GM12878 (cell line): ENCODE measurements around the gene IVD. TPM values are rescaled to one million over a fixed set of nuclear protein-coding genes. Genes with fewer than 3 reads are reported as not detected.

Source experiments
- CEBPB ChIP-seq, 2 experiments: fragments of 150-350 bp in 1 of 2; IDR thresholded peaks; 2 replicates each; pipeline ENCODE4 v1.6.1; 2012 to 2014; ENCODE audit warnings: low read depth in 2 of 2, low read length in 2 of 2, borderline replicate concordance in 1 of 2, inconsistent platforms in 1 of 2
- CREB1 ChIP-seq: IDR thresholded peaks from 2 replicates; pipeline ENCODE4 v1.6.1; 2012; ENCODE audit warnings: low read depth, mild to moderate bottlenecking, inconsistent platforms
- GATAD2B ChIP-seq: fragments of 450-650 bp; conservative IDR thresholded peaks from 2 replicates; pipeline ENCODE4 v1.6.1; 2017; ENCODE audit warnings: low read depth, mild to moderate bottlenecking, moderate library complexity
- HDGF ChIP-seq: fragments of 450-650 bp; IDR thresholded peaks from 2 replicates; pipeline ENCODE4 v1.6.1; 2016; ENCODE audit warnings: antibody characterized with exemption
- NBN ChIP-seq: fragments of 450-650 bp; IDR thresholded peaks from 2 replicates; pipeline ENCODE4 v1.6.1; 2016
- PAX5 ChIP-seq: IDR thresholded peaks from 2 replicates; pipeline ENCODE4 v1.6.1; 2011; ENCODE audit warnings: low read depth, low read length, borderline replicate concordance
- RB1 ChIP-seq: fragments of 450-650 bp; formaldehyde crosslinking; IDR thresholded peaks from 2 replicates; pipeline ENCODE4 v1.6.1; 2017; ENCODE audit warnings: mild to moderate bottlenecking, borderline replicate concordance
- SMAD1 ChIP-seq: fragments of 450-650 bp; IDR thresholded peaks from 2 replicates; pipeline ENCODE4 v1.6.1; 2018; ENCODE audit warnings: mild to moderate bottlenecking, low read depth; ENCODE audit not compliant: partially characterized antibody
- YBX1 ChIP-seq: fragments of 450-650 bp; IDR thresholded peaks from 2 replicates; pipeline ENCODE4 v1.6.1; 2016; ENCODE audit warnings: antibody characterized with exemption
- polyA plus RNA-seq, 11 experiments: library from polyadenylated mRNA; depleted of rRNA in 4 of 11; unstranded in 6 of 11; stranded (reverse) in 5 of 11; fragments of >200 nt; fragmentation: Nextera tagmentation in 4 of 11; fragmentation: Illumina TruSeq in 1 of 11; extraction: Ambion mirVana in 4 of 11; extraction: Trizol in 1 of 11; gene quantifications; 1 replicate in 1 of 11; 2 replicates in 10 of 11; pipeline versions ENCODE4 v1.2.1 to v1.2.3, GENCODE V29; 2011 to 2016; ENCODE audit warnings: inconsistent platforms in 2 of 11, missing spikeins in 2 of 11, low read depth in 1 of 11
- total RNA-seq, 4 experiments: library from RNA; depleted of rRNA in 3 of 4; stranded (reverse); fragments of >200 nt in 3 of 4; fragmentation: Illumina TruSeq in 1 of 4; extraction: Trizol in 1 of 4; gene quantifications; 2 replicates each; pipeline versions ENCODE4 v1.2.1 to v1.2.3, GENCODE V29; 2013 to 2021
- TF ChIP-seq, protein P1 (sequence below), 3 experiments: IDR thresholded peaks in 2 of 3; conservative IDR thresholded peaks in 1 of 3; 2 replicates each; pipeline ENCODE4 v1.5.1; 2011; ENCODE audit warnings: low read depth in 3 of 3, low read length in 3 of 3, mild to moderate bottlenecking in 3 of 3, control low read depth in 2 of 3, moderate library complexity in 2 of 3, inconsistent platforms in 1 of 3, mixed read lengths in 1 of 3; ENCODE audit not compliant: control insufficient read depth in 2 of 3, insufficient read depth in 1 of 3; ENCODE audit errors: extremely low read depth in 1 of 3

IVD gene
- total and polyA plus RNA-seq, 10 of the 15 experiments (the other 5 are each of a cell fraction or from before 2014, with no cell fraction given): 5.3 to 59.8 (median 45.7) TPM

DNA sequence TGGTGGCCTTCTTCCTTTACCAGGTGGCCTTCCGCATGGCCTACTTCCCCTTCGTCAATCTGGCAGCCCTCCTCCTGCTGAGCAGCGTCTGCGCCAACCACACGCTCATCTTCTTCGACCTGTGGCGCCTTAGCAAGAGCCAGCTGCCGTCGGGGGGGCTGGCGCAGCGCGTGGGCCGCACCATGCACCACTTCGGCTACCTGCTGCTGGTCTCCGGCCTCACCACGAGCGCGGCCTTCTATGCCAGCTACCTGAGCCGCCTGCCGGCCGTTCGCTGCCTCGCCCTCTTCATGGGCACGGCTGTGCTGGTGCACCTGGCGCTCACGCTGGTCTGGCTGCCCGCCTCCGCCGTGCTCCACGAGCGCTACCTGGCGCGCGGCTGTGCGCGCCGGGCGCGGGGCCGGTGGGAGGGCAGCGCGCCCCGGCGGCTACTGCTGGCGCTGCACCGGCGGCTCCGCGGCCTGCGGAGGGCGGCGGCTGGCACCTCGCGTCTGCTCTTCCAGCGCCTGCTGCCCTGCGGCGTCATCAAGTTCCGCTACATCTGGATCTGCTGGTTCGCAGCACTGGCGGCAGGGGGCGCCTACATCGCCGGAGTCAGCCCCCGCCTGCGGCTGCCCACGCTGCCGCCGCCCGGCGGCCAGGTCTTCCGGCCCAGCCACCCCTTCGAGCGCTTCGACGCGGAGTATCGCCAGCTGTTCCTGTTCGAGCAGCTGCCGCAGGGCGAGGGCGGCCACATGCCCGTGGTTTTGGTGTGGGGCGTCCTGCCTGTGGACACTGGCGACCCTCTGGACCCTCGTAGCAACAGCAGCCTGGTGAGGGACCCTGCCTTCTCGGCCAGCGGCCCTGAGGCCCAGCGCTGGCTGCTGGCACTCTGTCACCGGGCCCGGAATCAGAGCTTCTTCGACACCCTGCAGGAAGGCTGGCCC, 37.6 kb upstream of the IVD start (continued):
- TF ChIP-seq RB1 (peak; percentile 82), PAX5 (no peak), YBX1 (no peak), CREB1 (peak; percentile 66; the same call in 1 of the 2 replicates), GATAD2B (peak; percentile 83), CEBPB (IDR thresholded peaks at IDR 0.05; ENCODE audit: borderline replicate concordance in 1 of 2, low read depth in 2 of 2, low read length in 2 of 2) (no peak), NBN (no peak), SMAD1 (no peak), HDGF (no peak)
- TF ChIP-seq, protein P1, sequence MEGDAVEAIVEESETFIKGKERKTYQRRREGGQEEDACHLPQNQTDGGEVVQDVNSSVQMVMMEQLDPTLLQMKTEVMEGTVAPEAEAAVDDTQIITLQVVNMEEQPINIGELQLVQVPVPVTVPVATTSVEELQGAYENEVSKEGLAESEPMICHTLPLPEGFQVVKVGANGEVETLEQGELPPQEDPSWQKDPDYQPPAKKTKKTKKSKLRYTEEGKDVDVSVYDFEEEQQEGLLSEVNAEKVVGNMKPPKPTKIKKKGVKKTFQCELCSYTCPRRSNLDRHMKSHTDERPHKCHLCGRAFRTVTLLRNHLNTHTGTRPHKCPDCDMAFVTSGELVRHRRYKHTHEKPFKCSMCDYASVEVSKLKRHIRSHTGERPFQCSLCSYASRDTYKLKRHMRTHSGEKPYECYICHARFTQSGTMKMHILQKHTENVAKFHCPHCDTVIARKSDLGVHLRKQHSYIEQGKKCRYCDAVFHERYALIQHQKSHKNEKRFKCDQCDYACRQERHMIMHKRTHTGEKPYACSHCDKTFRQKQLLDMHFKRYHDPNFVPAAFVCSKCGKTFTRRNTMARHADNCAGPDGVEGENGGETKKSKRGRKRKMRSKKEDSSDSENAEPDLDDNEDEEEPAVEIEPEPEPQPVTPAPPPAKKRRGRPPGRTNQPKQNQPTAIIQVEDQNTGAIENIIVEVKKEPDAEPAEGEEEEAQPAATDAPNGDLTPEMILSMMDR (IDR thresholded peaks at IDR 0.05 in 2 of 3, conservative IDR thresholded peaks at IDR 0.05 in 1 of 3; ENCODE audit: control insufficient read depth in 2 of 3, extremely low read depth in 1 of 3, insufficient read depth in 1 of 3, low read depth in 3 of 3, low read length in 3 of 3): peak; percentile 67 to 88 (median 81)
